Non-pigmented ciliary epithelial cell (primary cell): Measurements from ENCODE around the gene PANK4.
"Not testable (repeated sequence)": the region's sequence is repeated elsewhere in the genome, so short reads cannot be mapped to it uniquely, and the experiment has no call there.

Experiments used
- DNase-seq: peaks from one replicate; pipeline ENCODE4 v3.0.0-alpha.2; 2010; ENCODE audit warnings: low read depth

Gene PANK4

DNA sequence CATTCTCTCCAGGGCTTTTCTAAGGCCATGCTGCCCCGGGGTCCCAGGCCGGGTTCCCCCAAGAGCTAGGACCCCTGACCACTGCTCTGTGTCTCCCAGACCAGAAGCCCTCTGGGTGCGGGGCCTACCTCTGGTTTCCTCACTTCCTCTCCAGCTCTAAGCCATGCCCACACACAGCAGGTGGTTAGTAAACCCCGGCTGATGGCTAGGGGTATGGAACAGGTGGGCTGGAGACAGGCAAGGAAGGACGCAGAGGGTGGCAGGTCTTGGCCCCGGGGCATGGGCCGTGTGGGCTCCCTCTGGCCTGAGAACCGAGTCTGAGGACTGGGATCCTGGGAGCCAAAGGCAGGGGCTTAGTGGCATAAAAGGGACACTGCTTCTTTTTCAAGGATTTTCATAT, 66.2 kb downstream of the PANK4 start:
- DNase-seq: no peak

DNA sequence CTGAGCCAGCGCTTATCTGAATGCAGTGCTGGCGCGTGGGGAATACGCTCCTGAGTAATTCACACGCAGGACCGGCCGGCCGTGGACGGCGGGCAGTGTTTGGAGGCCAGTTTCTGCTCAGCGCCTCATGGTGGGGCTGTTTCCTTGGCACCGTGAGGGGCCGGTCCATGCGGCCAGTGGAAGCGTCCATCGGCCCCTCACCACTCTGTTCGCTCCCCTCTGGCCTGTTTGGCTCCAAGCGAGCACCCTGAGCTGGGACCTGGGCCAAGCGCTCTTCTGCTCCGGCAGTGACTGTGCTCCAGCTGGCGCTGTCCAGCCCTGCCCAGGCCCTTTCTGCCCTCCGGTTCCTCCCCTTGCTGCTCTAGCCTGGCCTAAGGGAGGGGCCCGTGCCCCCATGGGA, 66.6 kb downstream of the PANK4 start:
- no peak for DNase-seq

DNA sequence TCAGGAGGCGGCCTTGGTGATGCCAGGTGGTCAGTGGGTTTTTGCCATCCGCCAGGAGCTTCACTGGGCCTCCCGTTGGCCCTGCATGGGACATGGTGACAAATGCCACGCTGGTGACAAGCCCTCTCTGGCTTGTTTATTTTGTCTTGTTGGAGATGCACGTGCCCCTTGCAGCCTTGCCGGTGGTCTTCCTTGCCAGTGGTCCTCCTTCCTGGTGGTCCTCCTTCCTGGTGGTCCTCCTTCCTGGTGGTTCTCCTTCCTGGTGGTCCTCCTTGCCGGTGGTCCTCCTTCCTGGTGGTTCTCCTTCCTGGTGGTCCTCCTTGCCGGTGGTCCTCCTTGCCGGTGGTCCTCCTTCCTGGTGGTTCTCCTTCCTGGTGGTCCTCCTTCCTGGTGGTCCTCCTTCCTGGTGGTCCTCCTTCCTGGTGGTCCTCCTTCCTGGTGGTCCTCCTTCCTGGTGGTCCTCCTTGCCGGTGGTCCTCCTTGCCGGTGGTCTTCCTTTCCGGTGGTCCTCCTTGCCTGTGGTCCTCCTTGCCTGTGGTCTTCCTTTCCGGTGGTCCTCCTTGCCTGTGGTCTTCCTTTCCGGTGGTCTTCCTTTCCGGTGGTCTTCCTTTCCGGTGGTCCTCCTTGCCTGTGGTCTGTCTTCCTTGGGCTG, 67.2 kb downstream of the PANK4 start:
- not testable (repeated sequence) for DNase-seq

DNA sequence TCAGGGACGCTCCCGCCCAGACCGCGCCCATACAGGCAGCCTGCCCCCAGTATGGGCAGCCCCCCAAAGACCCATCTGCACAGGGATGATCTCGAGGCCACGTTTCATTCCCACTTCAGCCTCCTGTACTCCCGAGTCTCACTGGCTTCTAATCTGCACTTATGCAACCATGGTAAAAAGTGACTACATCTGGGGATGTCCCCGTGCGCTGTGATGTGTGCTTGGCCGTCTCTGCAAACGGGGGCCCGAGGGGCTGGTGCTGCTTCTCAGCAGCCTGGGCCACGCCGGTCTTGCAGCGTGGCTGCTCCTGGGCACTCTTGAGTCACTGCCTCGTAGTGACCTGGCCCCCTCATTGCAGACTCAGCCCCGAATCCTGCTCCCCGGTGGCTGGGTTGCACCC, 67.7 kb downstream of the PANK4 start:
- DNase-seq: no peak
